Loucy (cell line): ENCODE data around the gene TIMM50.

Experiments used
- H2AFZ ChIP-seq: fragments of 200-600 bp; sonication (generic); 2 replicates; pipeline ENCODE4 v1.6.0; 2016; ENCODE audit warnings: antibody characterized with exemption, mild to moderate bottlenecking, low read length, moderate library complexity
- H3F3A ChIP-seq: fragments of 200-600 bp; 2 replicates; pipeline ENCODE4 v1.6.0; 2016; ENCODE audit warnings: antibody characterized with exemption, low read depth, mild to moderate bottlenecking
- H3K27me3 ChIP-seq: fragments of 200-600 bp; sonication (generic); 2 replicates; pipeline ENCODE4 v1.6.1; 2014; ENCODE audit warnings: low read length, mild to moderate bottlenecking; ENCODE audit not compliant: insufficient read depth, poor library complexity, severe bottlenecking
- H3K36me3 ChIP-seq: fragments of 200-600 bp; sonication (generic); 2 replicates; pipeline ENCODE4 v1.6.1; 2016; ENCODE audit warnings: low read length; ENCODE audit not compliant: insufficient read depth
- H3K4me1 ChIP-seq: fragments of 200-600 bp; sonication (generic); 2 replicates; pipeline ENCODE4 v1.5.1; 2014; ENCODE audit warnings: low read length, mild to moderate bottlenecking; ENCODE audit not compliant: insufficient read depth, poor library complexity, severe bottlenecking
- H3K4me2 ChIP-seq: fragments of 200-600 bp; sonication (generic); 2 replicates; pipeline ENCODE4 v1.6.0; 2014; ENCODE audit warnings: antibody characterized with exemption, low read length, low read depth, mild to moderate bottlenecking; ENCODE audit not compliant: poor library complexity, severe bottlenecking
- H3K4me3 ChIP-seq: fragments of 200-600 bp; sonication (generic); 2 replicates; pipeline ENCODE4 v1.5.1; 2014; ENCODE audit warnings: low read length, mild to moderate bottlenecking, mixed read lengths; ENCODE audit not compliant: poor library complexity, severe bottlenecking
- H3K79me2 ChIP-seq: fragments of 200-600 bp; sonication (generic); 2 replicates; pipeline ENCODE4 v1.6.1; 2014; ENCODE audit warnings: low read length; ENCODE audit not compliant: insufficient read depth
- H3K9ac ChIP-seq: fragments of 200-600 bp; sonication (generic); 2 replicates; pipeline ENCODE4 v1.6.0; 2014; ENCODE audit warnings: mild to moderate bottlenecking, low read depth, low read length, moderate library complexity; ENCODE audit not compliant: poor library complexity, severe bottlenecking
- H3K9me2 ChIP-seq: fragments of 200-600 bp; sonication (generic); replicated peaks from 2 replicates; pipeline ENCODE4 v1.6.1; 2016; ENCODE audit warnings: low read depth, low read length, mixed read lengths
- H3K9me3 ChIP-seq: fragments of 200-600 bp; sonication (generic); 2 replicates; pipeline ENCODE4 v1.6.1; 2014; ENCODE audit warnings: mild to moderate bottlenecking, antibody characterized with exemption, low read length, low read depth; ENCODE audit not compliant: insufficient read depth
- H4K20me1 ChIP-seq: fragments of 200-600 bp; sonication (generic); 2 replicates; pipeline ENCODE4 v1.6.0; 2014; ENCODE audit warnings: antibody characterized with exemption, low read length, mild to moderate bottlenecking; ENCODE audit not compliant: insufficient read depth, poor library complexity, severe bottlenecking
- EZH2phosphoT487 ChIP-seq: fragments of 200-600 bp; IDR thresholded peaks from 2 replicates; pipeline ENCODE4 v1.6.1; 2018; ENCODE audit warnings: antibody characterized with exemption, mild to moderate bottlenecking, moderate library complexity, borderline replicate concordance
- TF ChIP-seq, protein P1 (sequence below): fragments of 200-600 bp; sonication (generic); conservative IDR thresholded peaks from 2 replicates; pipeline ENCODE4 v1.5.1; 2014; ENCODE audit warnings: mild to moderate bottlenecking, antibody characterized with exemption, low read length

Gene TIMM50

GRCh38 chr19:39506598-39506943 lies 25.9 kb downstream of the TIMM50 start:
- Histone ChIP-seq H4K20me1 (no peaks in the 10 kb centered on the region), H3K9me2 (no peaks in the 10 kb centered on the region), H3K9ac (no peak overlapping the region), H3K79me2 (no peaks in the 10 kb centered on the region), H3K4me2 (no peak overlapping the region), H3K36me3 (no peaks in the 10 kb centered on the region), H3K4me3 (no peak overlapping the region), H3K27me3 (no peaks in the 10 kb centered on the region), H2AFZ (no peak overlapping the region), H3F3A (no peaks in the 10 kb centered on the region), H3K9me3 (no peaks in the 10 kb centered on the region), H3K4me1 (no peaks in the 10 kb centered on the region)
- TF ChIP-seq, protein P1, sequence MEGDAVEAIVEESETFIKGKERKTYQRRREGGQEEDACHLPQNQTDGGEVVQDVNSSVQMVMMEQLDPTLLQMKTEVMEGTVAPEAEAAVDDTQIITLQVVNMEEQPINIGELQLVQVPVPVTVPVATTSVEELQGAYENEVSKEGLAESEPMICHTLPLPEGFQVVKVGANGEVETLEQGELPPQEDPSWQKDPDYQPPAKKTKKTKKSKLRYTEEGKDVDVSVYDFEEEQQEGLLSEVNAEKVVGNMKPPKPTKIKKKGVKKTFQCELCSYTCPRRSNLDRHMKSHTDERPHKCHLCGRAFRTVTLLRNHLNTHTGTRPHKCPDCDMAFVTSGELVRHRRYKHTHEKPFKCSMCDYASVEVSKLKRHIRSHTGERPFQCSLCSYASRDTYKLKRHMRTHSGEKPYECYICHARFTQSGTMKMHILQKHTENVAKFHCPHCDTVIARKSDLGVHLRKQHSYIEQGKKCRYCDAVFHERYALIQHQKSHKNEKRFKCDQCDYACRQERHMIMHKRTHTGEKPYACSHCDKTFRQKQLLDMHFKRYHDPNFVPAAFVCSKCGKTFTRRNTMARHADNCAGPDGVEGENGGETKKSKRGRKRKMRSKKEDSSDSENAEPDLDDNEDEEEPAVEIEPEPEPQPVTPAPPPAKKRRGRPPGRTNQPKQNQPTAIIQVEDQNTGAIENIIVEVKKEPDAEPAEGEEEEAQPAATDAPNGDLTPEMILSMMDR = no peak
- no peak for TF ChIP-seq EZH2phosphoT487

- TF ChIP-seq, protein P1 = no peak
- TF ChIP-seq EZH2phosphoT487 = no peak
- no peaks in the 10 kb centered on the region for H3F3A ChIP-seq
- H3K79me2 ChIP-seq = no peaks in the 10 kb centered on the region
- no peaks in the 10 kb centered on the region for H4K20me1 ChIP-seq
- no peak overlapping the region for H3K4me2 ChIP-seq
- no peaks in the 10 kb centered on the region for H3K9me3 ChIP-seq
- no peak overlapping the region for H3K4me3 ChIP-seq
- no peaks in the 10 kb centered on the region for H3K9me2 ChIP-seq
- H3K27me3 ChIP-seq = no peaks in the 10 kb centered on the region
- H2AFZ ChIP-seq = no peak overlapping the region
- H3K4me1 ChIP-seq = no peaks in the 10 kb centered on the region
- no peak overlapping the region for H3K9ac ChIP-seq
- no peaks in the 10 kb centered on the region for H3K36me3 ChIP-seq
These were observed 26.5 kb downstream of the TIMM50 start for GRCh38 chr19:39506944-39507714.

- Histone ChIP-seq H3K27me3 (no peaks in the 10 kb centered on the region), H3K4me2 (no peak overlapping the region), H3K9ac (no peak overlapping the region), H3K4me1 (no peaks in the 10 kb centered on the region), H3K9me2 (no peaks in the 10 kb centered on the region), H3K36me3 (no peaks in the 10 kb centered on the region), H3F3A (no peaks in the 10 kb centered on the region), H4K20me1 (no peaks in the 10 kb centered on the region), H3K9me3 (no peaks in the 10 kb centered on the region), H3K4me3 (no peak overlapping the region), H2AFZ (no peak overlapping the region), H3K79me2 (no peaks in the 10 kb centered on the region)
- TF ChIP-seq EZH2phosphoT487 = no peak
- TF ChIP-seq, protein P1 = no peak
These were observed 27.2 kb downstream of the TIMM50 start for GRCh38 chr19:39507715-39508364.
